KMS-11 (cell line): ENCODE data around the gene NVL.

Experiments
- H2AFZ ChIP-seq: fragments of 200-600 bp; sonication (generic); 2 replicates; pipeline ENCODE4 v1.6.1; 2016; ENCODE audit warnings: antibody characterized with exemption, mixed run types, low read depth
- H3K27ac ChIP-seq: fragments of 200-600 bp; sonication (generic); 2 replicates; pipeline ENCODE4 v1.6.1; 2016; ENCODE audit warnings: mild to moderate bottlenecking, mixed run types
- H3K27me3 ChIP-seq: fragments of 200-600 bp; sonication (generic); 2 replicates; pipeline ENCODE4 v1.6.1; 2017; ENCODE audit warnings: mild to moderate bottlenecking, low read depth, mixed run types, moderate library complexity; ENCODE audit not compliant: insufficient read depth
- H3K36me3 ChIP-seq: fragments of 200-600 bp; sonication (generic); 2 replicates; pipeline ENCODE4 v1.6.1; 2017; ENCODE audit warnings: mild to moderate bottlenecking, mixed run types; ENCODE audit not compliant: insufficient read depth
- H3K4me1 ChIP-seq: fragments of 200-600 bp; sonication (generic); 2 replicates; pipeline ENCODE4 v1.6.1; 2016; ENCODE audit warnings: mild to moderate bottlenecking, low read depth, mixed run types; ENCODE audit not compliant: poor library complexity, severe bottlenecking
- H3K4me2 ChIP-seq: fragments of 200-600 bp; sonication (generic); 2 replicates; pipeline ENCODE4 v1.7.0; 2016; ENCODE audit warnings: mild to moderate bottlenecking, mixed run types
- H3K4me3 ChIP-seq: fragments of 200-600 bp; sonication (generic); IDR thresholded peaks from 2 replicates; pipeline ENCODE4 v1.6.1; 2017; ENCODE audit warnings: low read depth, low read length, mixed read lengths; ENCODE audit not compliant: insufficient read depth
- H3K79me2 ChIP-seq: fragments of 200-600 bp; sonication (generic); 2 replicates; pipeline ENCODE4 v1.6.1; 2016; ENCODE audit warnings: low read depth, mixed run types; ENCODE audit not compliant: insufficient read depth
- H3K9ac ChIP-seq: fragments of 200-600 bp; sonication (generic); 2 replicates; pipeline ENCODE4 v1.6.1; 2016; ENCODE audit warnings: mild to moderate bottlenecking, mixed run types
- H4K20me1 ChIP-seq: fragments of 200-600 bp; sonication (generic); 2 replicates; pipeline ENCODE4 v1.6.1; 2016; ENCODE audit warnings: mild to moderate bottlenecking, mixed run types; ENCODE audit not compliant: insufficient read depth
- TF ChIP-seq, protein P1 (sequence below): fragments of 200-600 bp; sonication (generic); conservative IDR thresholded peaks from 2 replicates; pipeline ENCODE4 v1.6.1; 2017; ENCODE audit warnings: low read depth, mild to moderate bottlenecking, antibody characterized with exemption, low read length, moderate library complexity, mixed read lengths

NVL gene

DNA sequence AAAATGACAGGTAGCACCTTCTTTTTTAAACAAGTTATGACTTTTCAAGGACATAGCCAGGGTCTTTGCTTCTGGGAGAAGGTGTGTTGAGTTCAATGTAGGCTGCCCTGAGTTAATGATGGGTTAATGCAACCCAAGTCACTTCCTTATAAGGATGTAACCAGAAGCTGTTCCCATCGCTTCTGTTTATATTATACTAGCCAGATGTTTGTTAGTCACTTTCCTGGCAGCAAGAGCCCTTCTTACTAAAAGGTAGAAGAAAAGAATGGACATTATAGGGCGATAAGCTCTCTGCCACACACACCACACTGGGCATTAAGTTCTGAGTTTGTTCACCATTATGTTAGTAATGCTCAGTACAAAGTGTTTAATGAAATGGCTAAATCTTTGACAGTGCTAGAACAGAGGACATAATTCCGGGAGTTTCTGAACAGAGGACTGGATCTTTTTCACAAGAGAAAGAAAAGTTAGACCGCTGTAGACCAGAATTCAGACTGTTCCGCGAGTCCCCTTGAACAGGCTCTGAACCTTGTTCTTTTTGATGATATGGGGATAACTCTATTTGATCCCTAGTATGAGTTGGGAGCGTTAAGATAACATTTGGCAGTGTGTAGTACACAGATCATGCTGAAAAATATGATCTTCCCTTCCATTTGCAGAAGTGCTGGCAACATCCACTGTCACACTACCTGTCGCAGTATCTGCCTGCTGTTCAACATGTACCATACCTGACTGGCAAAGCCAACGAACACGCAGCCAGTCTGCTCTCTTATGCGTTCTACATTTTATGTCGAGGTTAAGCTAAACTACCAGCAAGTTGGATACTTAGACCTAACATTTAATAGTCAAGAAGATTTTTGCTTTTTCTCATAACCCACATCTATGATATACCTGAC is 105.9 kb downstream of the NVL start:
- Histone ChIP-seq H3K4me3 (no peak overlapping the region), H3K36me3 (no peaks in the 10 kb centered on the region), H3K9ac (no peak overlapping the region), H3K27me3 (no peaks in the 10 kb centered on the region), H2AFZ (no peak overlapping the region), H4K20me1 (no peaks in the 10 kb centered on the region), H3K4me2 (no peak overlapping the region), H3K79me2 (no peaks in the 10 kb centered on the region), H3K4me1 (no peaks in the 10 kb centered on the region), H3K27ac (no peak overlapping the region)
- TF ChIP-seq, protein P1, sequence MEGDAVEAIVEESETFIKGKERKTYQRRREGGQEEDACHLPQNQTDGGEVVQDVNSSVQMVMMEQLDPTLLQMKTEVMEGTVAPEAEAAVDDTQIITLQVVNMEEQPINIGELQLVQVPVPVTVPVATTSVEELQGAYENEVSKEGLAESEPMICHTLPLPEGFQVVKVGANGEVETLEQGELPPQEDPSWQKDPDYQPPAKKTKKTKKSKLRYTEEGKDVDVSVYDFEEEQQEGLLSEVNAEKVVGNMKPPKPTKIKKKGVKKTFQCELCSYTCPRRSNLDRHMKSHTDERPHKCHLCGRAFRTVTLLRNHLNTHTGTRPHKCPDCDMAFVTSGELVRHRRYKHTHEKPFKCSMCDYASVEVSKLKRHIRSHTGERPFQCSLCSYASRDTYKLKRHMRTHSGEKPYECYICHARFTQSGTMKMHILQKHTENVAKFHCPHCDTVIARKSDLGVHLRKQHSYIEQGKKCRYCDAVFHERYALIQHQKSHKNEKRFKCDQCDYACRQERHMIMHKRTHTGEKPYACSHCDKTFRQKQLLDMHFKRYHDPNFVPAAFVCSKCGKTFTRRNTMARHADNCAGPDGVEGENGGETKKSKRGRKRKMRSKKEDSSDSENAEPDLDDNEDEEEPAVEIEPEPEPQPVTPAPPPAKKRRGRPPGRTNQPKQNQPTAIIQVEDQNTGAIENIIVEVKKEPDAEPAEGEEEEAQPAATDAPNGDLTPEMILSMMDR, result no peak

DNA sequence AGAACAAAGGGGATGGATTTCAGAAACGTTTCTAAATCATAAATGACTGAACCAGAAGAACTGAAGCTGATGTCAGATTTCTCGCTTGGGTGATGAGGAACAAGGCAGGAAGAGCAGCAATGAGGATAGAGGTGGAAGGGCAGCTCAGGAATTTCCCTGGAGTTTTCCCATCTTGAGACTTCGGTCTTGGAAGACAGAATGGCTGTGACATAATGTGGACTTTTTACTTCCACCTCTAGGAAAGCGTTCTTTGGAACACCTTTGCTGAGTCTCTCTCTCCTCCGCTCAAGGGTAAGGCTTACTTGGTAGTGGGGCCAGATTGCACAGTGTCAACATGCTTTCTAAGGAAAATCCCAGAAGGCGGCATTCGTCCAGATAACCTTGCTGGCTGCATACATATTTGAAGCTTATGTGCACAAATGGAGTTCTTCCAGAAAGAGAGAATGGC is 110.3 kb downstream of the NVL start:
- Histone ChIP-seq H3K36me3 (no peaks in the 10 kb centered on the region), H3K79me2 (no peaks in the 10 kb centered on the region), H3K27me3 (no peaks in the 10 kb centered on the region), H3K4me1 (no peaks in the 10 kb centered on the region), H3K9ac (no peak overlapping the region), H3K27ac (no peak overlapping the region), H3K4me3 (no peak overlapping the region), H3K4me2 (no peak overlapping the region), H2AFZ (no peak overlapping the region), H4K20me1 (no peaks in the 10 kb centered on the region)
- TF ChIP-seq, protein P1, result no peak

DNA sequence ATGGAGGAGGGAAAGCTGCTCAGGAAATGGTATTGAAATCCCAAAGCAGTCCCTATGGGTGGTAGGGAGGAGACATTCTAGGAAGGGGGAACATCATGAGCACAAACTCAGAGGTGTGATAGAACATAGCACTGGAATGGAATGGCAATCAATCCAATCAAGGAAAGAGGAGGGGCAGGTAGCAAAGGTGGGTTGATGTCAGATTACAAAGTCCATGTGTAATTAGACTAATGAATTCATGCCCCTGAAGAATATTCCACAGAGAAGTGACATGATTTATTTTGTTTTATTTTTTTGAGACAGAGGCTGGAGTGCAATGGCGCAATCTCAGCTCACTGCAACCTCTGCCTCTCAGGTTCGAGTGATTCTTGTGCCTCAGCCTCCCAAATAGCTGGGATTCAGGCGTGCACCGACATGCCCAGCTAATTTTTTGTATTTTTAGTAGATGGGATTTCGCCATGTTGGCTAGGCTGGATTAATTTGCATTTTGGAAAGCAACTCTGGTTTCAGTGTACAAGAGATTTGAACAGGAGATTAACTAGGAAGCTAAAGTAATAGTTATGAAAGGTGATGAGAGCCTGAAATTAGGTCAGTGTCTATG is 110.9 kb downstream of the NVL start:
- no peaks in the 10 kb centered on the region for H3K27me3 ChIP-seq
- TF ChIP-seq, protein P1, result no peak
- H3K9ac ChIP-seq, result no peak overlapping the region
- H4K20me1 ChIP-seq, result no peaks in the 10 kb centered on the region
- H3K79me2 ChIP-seq, result no peaks in the 10 kb centered on the region
- H3K4me3 ChIP-seq, result no peak overlapping the region
- H3K4me2 ChIP-seq, result no peak overlapping the region
- H3K36me3 ChIP-seq, result no peaks in the 10 kb centered on the region
- H3K4me1 ChIP-seq, result no peaks in the 10 kb centered on the region
- no peak overlapping the region for H2AFZ ChIP-seq
- no peak overlapping the region for H3K27ac ChIP-seq

DNA sequence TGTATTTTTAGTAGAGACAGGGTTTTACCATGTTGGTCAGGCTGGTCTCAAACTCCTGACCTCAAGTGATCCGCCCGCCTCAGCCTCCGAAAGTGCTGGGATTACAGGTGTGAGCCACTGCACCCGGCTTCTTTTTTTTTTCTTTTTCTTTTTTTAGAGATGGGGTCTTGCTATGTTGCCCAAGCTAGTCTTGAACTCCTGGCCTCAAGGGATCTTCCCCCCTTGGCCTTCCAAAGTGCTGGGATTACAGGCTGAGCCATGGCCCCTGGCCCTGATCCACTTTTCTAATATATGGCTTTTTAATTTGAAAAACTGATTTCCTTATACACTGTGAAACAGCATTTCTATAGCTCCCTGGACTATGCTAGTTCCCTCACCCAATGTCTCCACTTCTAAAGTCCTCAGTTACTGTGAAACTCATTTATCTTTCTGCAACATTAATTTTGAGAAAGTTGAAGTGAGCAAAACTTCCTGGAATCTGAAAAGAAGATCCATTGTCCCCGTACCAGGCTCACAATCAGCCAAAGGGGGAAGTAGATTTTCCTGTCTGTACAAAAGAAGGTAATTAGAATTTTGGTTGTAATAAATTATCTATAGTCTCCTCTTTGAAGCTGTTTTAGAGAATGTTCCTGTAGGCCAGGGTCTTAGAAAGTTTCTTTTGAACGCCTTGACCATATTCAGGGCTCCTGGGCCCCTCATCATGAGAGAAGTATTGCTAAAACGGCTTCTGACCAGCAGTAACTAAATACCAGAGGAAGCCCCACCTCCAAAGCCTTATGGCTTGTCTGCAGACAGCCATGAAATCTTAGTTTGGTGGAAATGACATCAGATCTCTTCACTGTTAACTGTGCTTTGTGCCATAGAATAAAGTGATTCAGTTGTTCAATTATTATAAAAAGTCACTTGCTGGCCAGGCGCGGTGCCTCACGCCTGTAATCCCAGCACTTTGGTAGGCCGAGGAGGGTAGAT is 112.0 kb downstream of the NVL start:
- Histone ChIP-seq H4K20me1 (no peaks in the 10 kb centered on the region), H3K79me2 (no peaks in the 10 kb centered on the region), H3K4me3 (no peak overlapping the region), H3K27me3 (no peaks in the 10 kb centered on the region), H3K9ac (no peak overlapping the region), H3K4me2 (no peak overlapping the region), H3K27ac (no peak overlapping the region), H3K36me3 (no peaks in the 10 kb centered on the region), H2AFZ (no peak overlapping the region), H3K4me1 (no peaks in the 10 kb centered on the region)
- TF ChIP-seq, protein P1, result no peak
